RPMI7951 (cell line): ENCODE results near the gene ITGB2. TPM values are rescaled to one million over a fixed set of nuclear protein-coding genes. Genes with fewer than 3 reads are reported as not detected.
"Not testable (repeated sequence)": the region's sequence is repeated elsewhere in the genome, so short reads cannot be mapped to it uniquely, and the experiment has no call there.

Source experiments
- DNase-seq: peaks from one replicate; pipeline ENCODE4 v3.0.0-alpha.2; 2012; ENCODE audit warnings: low read depth
- total RNA-seq: library from RNA; depleted of rRNA; stranded (reverse); fragments of >200 nt; shearing (Covaris generic); gene quantifications from 2 replicates; pipeline ENCODE4 v1.2.3, GENCODE V29; 2014

The ITGB2 gene
- total RNA-seq, 1 experiment from 2014 or later = not detected

GRCh38 chr21:44926331-44927101 lies 5.8 kb upstream of the ITGB2 start:
- DNase-seq = no peak

GRCh38 chr21:44925378-44925755 lies 4.7 kb upstream of the ITGB2 start:
- DNase-seq = peak; percentile 20

GRCh38 chr21:44924606-44925377 lies 4.1 kb upstream of the ITGB2 start:
- peak; percentile 19 for DNase-seq

GRCh38 chr21:44923480-44924084 lies 2.9 kb upstream of the ITGB2 start:
- DNase-seq = no peak

- DNase-seq = no peak
These were observed 1.2 kb upstream of the ITGB2 start for GRCh38 chr21:44921928-44922327.

GRCh38 chr21:44919913-44920693 lies 596 bp downstream of the ITGB2 start:
- no peak for DNase-seq

- DNase-seq = no peak
These were observed 1.4 kb downstream of the ITGB2 start for GRCh38 chr21:44919111-44919912.

- no peak for DNase-seq
These were observed 2.1 kb downstream of the ITGB2 start for GRCh38 chr21:44918581-44919033.

- DNase-seq = no peak
These were observed 2.6 kb downstream of the ITGB2 start for GRCh38 chr21:44918107-44918470.

- DNase-seq = no peak
These were observed 3.1 kb downstream of the ITGB2 start for GRCh38 chr21:44917446-44918106.

- DNase-seq = peak; percentile 16
These were observed 3.7 kb downstream of the ITGB2 start for GRCh38 chr21:44916965-44917364.

- DNase-seq = no peak
These were observed 6.4 kb downstream of the ITGB2 start for GRCh38 chr21:44914176-44914874.

- no peak for DNase-seq
These were observed 7.1 kb downstream of the ITGB2 start for GRCh38 chr21:44913425-44914175.

- not testable (repeated sequence) for DNase-seq
These were observed 7.9 kb downstream of the ITGB2 start for GRCh38 chr21:44912506-44913412.

GRCh38 chr21:44912158-44912473 lies 8.6 kb downstream of the ITGB2 start:
- DNase-seq = no peak

- peak; percentile 27 for DNase-seq
These were observed 9.1 kb downstream of the ITGB2 start for GRCh38 chr21:44911384-44912157.

- DNase-seq = no peak
These were observed 9.7 kb downstream of the ITGB2 start for GRCh38 chr21:44911068-44911383.
